AG10803 (cell line): ENCODE results near the gene NUAK1.

Experiments
- DNase-seq: peaks from one replicate; pipeline ENCODE4 v3.0.0; 2010; ENCODE audit warnings: low read depth
- H3K4me3 ChIP-seq: 2 replicates; pipeline ENCODE4 v1.5.1; 2011; ENCODE audit warnings: mild to moderate bottlenecking, low read length, control low read depth
- CTCF ChIP-seq: conservative IDR thresholded peaks from 2 replicates; pipeline ENCODE4 v1.5.1; 2011; ENCODE audit warnings: mild to moderate bottlenecking, low read length, control low read depth, inconsistent platforms

NUAK1 gene

GRCh38 chr12:106049105-106049504, 89.6 kb downstream of the NUAK1 start:
- DNase-seq = no peak
- TF ChIP-seq CTCF = no peak
- no peak overlapping the region for H3K4me3 ChIP-seq

- TF ChIP-seq CTCF = no peak
- no peak overlapping the region for H3K4me3 ChIP-seq
- no peak for DNase-seq
These were observed 90.1 kb downstream of the NUAK1 start for GRCh38 chr12:106048676-106049075.

GRCh38 chr12:106048016-106048415, 90.7 kb downstream of the NUAK1 start:
- H3K4me3 ChIP-seq = no peak overlapping the region
- no peak for DNase-seq
- no peak for TF ChIP-seq CTCF

- TF ChIP-seq CTCF = no peak
- H3K4me3 ChIP-seq = no peak overlapping the region
- no peak for DNase-seq
These were observed 91.8 kb downstream of the NUAK1 start for GRCh38 chr12:106046947-106047346.

- TF ChIP-seq CTCF = no peak
- DNase-seq = no peak
These were observed 92.4 kb downstream of the NUAK1 start for GRCh38 chr12:106046301-106046846.

GRCh38 chr12:106045251-106045674, 93.5 kb downstream of the NUAK1 start:
- no peak for DNase-seq
- no peak for TF ChIP-seq CTCF
- H3K4me3 ChIP-seq = no peak overlapping the region

More at GRCh38 chr12:106046301-106046846, 92.4 kb downstream of the NUAK1 start:
- H3K4me3 ChIP-seq = no peak overlapping the region

GRCh38 chr12:106044773-106045172, 94.0 kb downstream of the NUAK1 start:
- peak; percentile 58 for DNase-seq
- no peak overlapping the region for H3K4me3 ChIP-seq
- TF ChIP-seq CTCF = no peak
